ENCODE data around the gene MEOX2.

Gene MEOX2

GRCh38 chr7:15686295-15686956 is at the start of gene MEOX2:
TSS of gene MEOX2 (minus strand) at chr7:15686683. CDS start at chr7:15686402, 281 bp downstream.
- DNase-seq (ENCODE audit: low read depth) = peak; percentile 52
- H3K4me3 ChIP-seq (replicated peaks; ENCODE audit: low read depth, low read length) = peak within 1 kb of the TSS; percentile 34
- no peak for TF ChIP-seq CTCF (IDR thresholded peaks at IDR 0.05; ENCODE audit: low read length, missing control alignments)

DNA sequence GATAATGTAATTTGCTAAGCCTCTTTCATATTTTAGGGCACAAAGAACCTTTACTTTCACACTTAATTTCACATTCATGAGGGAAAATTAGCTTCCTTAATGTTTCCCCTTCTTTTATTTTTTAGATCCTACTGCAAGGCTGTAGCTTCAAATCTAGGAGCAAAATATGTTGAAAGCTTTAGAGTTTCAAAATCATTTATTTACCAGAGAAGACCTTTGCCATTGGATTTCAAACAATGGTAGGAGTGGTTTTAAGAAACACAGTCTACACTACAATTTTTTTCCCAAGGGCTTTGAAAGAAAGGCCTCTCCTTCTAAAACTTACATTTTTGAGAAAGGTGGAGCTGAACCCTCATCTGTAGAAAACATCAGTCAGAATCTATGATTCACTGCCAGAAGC is 43.3 kb upstream of the MEOX2 start:
- no peak for TF ChIP-seq CTCF (IDR thresholded peaks at IDR 0.05; ENCODE audit: low read length, missing control alignments)
- H3K4me3 ChIP-seq (replicated peaks; ENCODE audit: low read depth, low read length) = no peak overlapping the region
- no peak for DNase-seq (ENCODE audit: low read depth)

DNA sequence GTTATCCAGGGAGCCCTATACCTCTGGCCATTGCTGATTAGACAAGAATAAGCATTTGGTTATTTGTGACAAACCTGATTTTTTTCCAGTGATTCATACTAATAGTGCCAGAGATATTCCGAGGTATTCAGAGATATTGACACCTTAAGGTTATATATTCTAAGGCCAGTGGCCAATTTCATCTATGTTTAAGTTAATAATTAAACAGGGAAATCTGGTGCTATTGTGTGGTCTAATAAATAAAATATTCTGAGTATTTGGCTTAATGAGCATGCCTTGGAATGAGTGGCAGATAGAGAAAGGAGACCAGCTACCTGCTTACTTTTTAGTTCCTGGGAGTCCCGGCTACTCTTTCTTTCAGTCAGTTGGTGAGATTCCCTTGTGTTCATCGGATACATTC is 38.6 kb upstream of the MEOX2 start:
- H3K4me3 ChIP-seq (replicated peaks; ENCODE audit: low read depth, low read length) = no peak overlapping the region
- no peak for TF ChIP-seq CTCF (IDR thresholded peaks at IDR 0.05; ENCODE audit: low read length, missing control alignments)
- no peak for DNase-seq (ENCODE audit: low read depth)

GRCh38 chr7:15723841-15724240 is 37.4 kb upstream of the MEOX2 start:
- no peak overlapping the region for H3K4me3 ChIP-seq (replicated peaks; ENCODE audit: low read depth, low read length)
- DNase-seq (ENCODE audit: low read depth) = no peak
- no peak for TF ChIP-seq CTCF (IDR thresholded peaks at IDR 0.05; ENCODE audit: low read length, missing control alignments)

DNA sequence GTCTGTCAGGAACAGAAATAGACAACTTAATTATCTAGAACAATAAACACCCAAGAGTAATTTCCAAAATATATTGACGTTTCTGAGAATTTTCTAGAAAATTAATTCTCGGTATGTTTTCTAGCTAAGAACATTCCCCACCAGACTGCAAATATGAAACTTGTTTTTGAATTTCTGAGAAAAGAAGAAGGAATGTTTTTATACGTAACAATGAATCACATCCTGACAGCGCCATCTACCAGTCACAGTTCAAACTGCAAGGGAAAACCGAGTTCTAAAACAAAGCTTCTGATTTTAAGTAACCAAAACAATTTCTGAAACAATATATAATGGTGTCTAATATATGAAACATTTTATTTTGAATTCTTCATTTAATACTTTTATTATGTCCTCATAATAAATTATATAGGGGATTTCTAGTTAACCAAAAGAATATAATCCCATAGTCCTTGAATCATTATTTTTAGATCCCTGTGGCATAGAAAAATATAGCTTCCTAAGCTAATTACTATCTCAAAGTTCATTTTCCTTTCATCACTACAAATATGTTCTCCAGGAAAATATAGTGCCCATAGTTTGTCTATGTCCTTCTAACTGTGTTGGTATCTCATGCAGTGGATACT is 34.5 kb upstream of the MEOX2 start:
- H3K4me3 ChIP-seq (replicated peaks; ENCODE audit: low read depth, low read length) = no peak overlapping the region
- DNase-seq (ENCODE audit: low read depth) = peak; percentile 78
- peak; percentile 83 for TF ChIP-seq CTCF (IDR thresholded peaks at IDR 0.05; ENCODE audit: low read length, missing control alignments)

DNA sequence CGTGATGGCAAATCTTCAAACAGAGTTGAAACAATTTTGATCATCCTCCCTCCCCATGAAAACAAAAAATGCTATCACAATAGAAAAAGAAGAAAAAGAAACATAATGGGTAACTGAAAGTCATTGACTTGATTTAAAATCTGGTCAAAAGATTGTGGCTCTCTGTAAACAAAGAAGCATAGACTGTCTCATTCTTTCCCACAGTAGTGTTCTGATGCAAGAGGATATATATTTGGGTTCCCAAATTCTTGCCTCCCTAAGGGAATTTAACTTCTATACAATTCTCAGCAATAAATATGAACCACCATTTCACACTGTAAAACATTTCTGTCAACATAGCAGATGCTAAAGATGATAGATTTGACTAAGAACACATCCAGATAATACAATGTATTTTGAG is 32.8 kb upstream of the MEOX2 start:
- DNase-seq (ENCODE audit: low read depth) = no peak
- no peak overlapping the region for H3K4me3 ChIP-seq (replicated peaks; ENCODE audit: low read depth, low read length)
- TF ChIP-seq CTCF (IDR thresholded peaks at IDR 0.05; ENCODE audit: low read length, missing control alignments) = no peak

DNA sequence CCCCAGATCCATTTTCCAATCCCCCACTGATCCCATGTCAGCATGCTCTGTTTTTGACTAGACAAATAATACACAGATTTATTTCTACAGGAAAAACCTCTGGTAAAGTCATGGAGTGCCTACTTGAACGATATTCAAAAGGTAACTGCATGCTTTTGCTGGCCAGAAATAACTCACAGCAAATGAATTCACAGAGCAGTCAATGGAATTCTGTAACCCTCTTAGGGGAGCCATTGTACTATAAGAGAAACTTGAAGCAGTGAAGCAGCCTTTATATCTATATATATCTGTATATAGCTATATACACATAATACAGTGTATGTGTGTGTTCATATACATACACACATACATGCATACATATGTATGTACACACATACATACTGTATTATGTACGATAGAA is 29.0 kb upstream of the MEOX2 start:
- no peak overlapping the region for H3K4me3 ChIP-seq (replicated peaks; ENCODE audit: low read depth, low read length)
- no peak for DNase-seq (ENCODE audit: low read depth)
- no peak for TF ChIP-seq CTCF (IDR thresholded peaks at IDR 0.05; ENCODE audit: low read length, missing control alignments)
